Measurements from ENCODE around the gene SLIT3. TPM values are rescaled to one million over a fixed set of nuclear protein-coding genes. Genes with fewer than 3 reads are reported as not detected.

SLIT3 gene
- total and polyA plus RNA-seq, 4 donors, result 4.6 to 48.5 (median 19.8) TPM

GRCh38 chr5:168863021-168863420 lies 437.9 kb downstream of the SLIT3 start:
- ATAC-seq (ENCODE audit: insufficient read depth, low FRiP score) (no peak), DNase-seq (no peak)
- TF ChIP-seq CTCF (IDR thresholded peaks at IDR 0.05; ENCODE audit: control extremely low read depth, extremely low read depth), result no peak
- H3K4me1 ChIP-seq (ENCODE audit: control insufficient read depth in 5 of 5, insufficient read depth in 5 of 5, low read length in 5 of 5), result no peaks in the 10 kb centered on the region
- H3K9me3 ChIP-seq (ENCODE audit: control insufficient read depth in 4 of 4, insufficient read depth in 3 of 4, low read length in 3 of 4), result peaks cover 0 to 3% (median 0%) of the 10 kb centered on the region in 4 donors
- H3K27me3 ChIP-seq (ENCODE audit: control insufficient read depth in 3 of 3, insufficient read depth in 3 of 3, low read length in 2 of 3), result peaks cover 0 to 10% (median 0%) of the 10 kb centered on the region in 3 donors
- 89 to 94% methylated on average over 5 of the region's 5 CpGs for WGBS, 2 donors
- no peaks in the 10 kb centered on the region for H3K36me3 ChIP-seq (ENCODE audit: control insufficient read depth in 4 of 4, insufficient read depth in 4 of 4, low read length in 4 of 4)
- no peak overlapping the region for H3K9ac ChIP-seq (ENCODE audit: insufficient read depth in 1 of 2, low read length in 2 of 2)
- no peak overlapping the region for H3K27ac ChIP-seq (ENCODE audit: low read depth in 1 of 2, low read length in 1 of 2)
- no peak overlapping the region for H3K4me3 ChIP-seq

- Histone ChIP-seq H3K4me1 (ENCODE audit: control insufficient read depth in 5 of 5, insufficient read depth in 5 of 5, low read length in 5 of 5) (no peaks in the 10 kb centered on the region), H3K9ac (ENCODE audit: insufficient read depth in 1 of 2, low read length in 2 of 2) (no peak overlapping the region), H3K27ac (ENCODE audit: low read depth in 1 of 2, low read length in 1 of 2) (no peak overlapping the region), H3K27me3 (ENCODE audit: control insufficient read depth in 3 of 3, insufficient read depth in 3 of 3, low read length in 2 of 3) (peaks cover 0 to 16% (median 0%) of the 10 kb centered on the region in 3 donors), H3K36me3 (ENCODE audit: control insufficient read depth in 4 of 4, insufficient read depth in 4 of 4, low read length in 4 of 4) (no peaks in the 10 kb centered on the region), H3K9me3 (ENCODE audit: control insufficient read depth in 4 of 4, insufficient read depth in 3 of 4, low read length in 3 of 4) (peaks cover 0 to 3% (median 0%) of the 10 kb centered on the region in 4 donors), H3K4me3 (no peak overlapping the region)
- no peak for ATAC-seq (ENCODE audit: insufficient read depth, low FRiP score)
- WGBS, 2 donors, result 86 to 91% methylated on average over 1 of the region's 1 CpG
- no peak for TF ChIP-seq CTCF (IDR thresholded peaks at IDR 0.05; ENCODE audit: control extremely low read depth, extremely low read depth)
- DNase-seq, result no peak
These were observed 440.4 kb downstream of the SLIT3 start for GRCh38 chr5:168860503-168860902.

GRCh38 chr5:168860081-168860480 lies 440.9 kb downstream of the SLIT3 start:
- H3K27me3 ChIP-seq (ENCODE audit: control insufficient read depth in 3 of 3, insufficient read depth in 3 of 3, low read length in 2 of 3), result peaks cover 0 to 16% (median 0%) of the 10 kb centered on the region in 3 donors
- no peaks in the 10 kb centered on the region for H3K4me1 ChIP-seq (ENCODE audit: control insufficient read depth in 5 of 5, insufficient read depth in 5 of 5, low read length in 5 of 5)
- 56 to 80% methylated on average over 1 of the region's 1 CpG for WGBS, 2 donors
- no peak for ATAC-seq (ENCODE audit: insufficient read depth, low FRiP score)
- TF ChIP-seq CTCF (IDR thresholded peaks at IDR 0.05; ENCODE audit: control extremely low read depth, extremely low read depth), result no peak
- H3K27ac ChIP-seq (ENCODE audit: low read depth in 1 of 2, low read length in 1 of 2), result no peak overlapping the region
- no peak overlapping the region for H3K9ac ChIP-seq (ENCODE audit: insufficient read depth in 1 of 2, low read length in 2 of 2)
- DNase-seq, result no peak
- peaks cover 0 to 2% (median 0%) of the 10 kb centered on the region in 4 donors for H3K36me3 ChIP-seq (ENCODE audit: control insufficient read depth in 4 of 4, insufficient read depth in 4 of 4, low read length in 4 of 4)
- peaks cover 0 to 3% (median 0%) of the 10 kb centered on the region in 4 donors for H3K9me3 ChIP-seq (ENCODE audit: control insufficient read depth in 4 of 4, insufficient read depth in 3 of 4, low read length in 3 of 4)
- H3K4me3 ChIP-seq, result no peak overlapping the region

GRCh38 chr5:168859471-168859870 lies 441.5 kb downstream of the SLIT3 start:
- no peak for TF ChIP-seq CTCF (IDR thresholded peaks at IDR 0.05; ENCODE audit: control extremely low read depth, extremely low read depth)
- WGBS, 2 donors, result 62 to 82% methylated on average over 4 of the region's 4 CpGs

More at GRCh38 chr5:168859471-168859870, 441.5 kb downstream of the SLIT3 start:
- no peak for ATAC-seq (ENCODE audit: insufficient read depth, low FRiP score)
- H3K9me3 ChIP-seq (ENCODE audit: control insufficient read depth in 4 of 4, insufficient read depth in 3 of 4, low read length in 3 of 4), result peaks cover 0 to 3% (median 0%) of the 10 kb centered on the region in 4 donors
- H3K9ac ChIP-seq (ENCODE audit: insufficient read depth in 1 of 2, low read length in 2 of 2), result no peak overlapping the region
- DNase-seq, result no peak
- no peak overlapping the region for H3K27ac ChIP-seq (ENCODE audit: low read depth in 1 of 2, low read length in 1 of 2)
- peaks cover 0 to 16% (median 0%) of the 10 kb centered on the region in 3 donors for H3K27me3 ChIP-seq (ENCODE audit: control insufficient read depth in 3 of 3, insufficient read depth in 3 of 3, low read length in 2 of 3)
- peaks cover 0 to 2% (median under 1%) of the 10 kb centered on the region in 4 donors for H3K36me3 ChIP-seq (ENCODE audit: control insufficient read depth in 4 of 4, insufficient read depth in 4 of 4, low read length in 4 of 4)
- no peak overlapping the region for H3K4me3 ChIP-seq
- no peaks in the 10 kb centered on the region for H3K4me1 ChIP-seq (ENCODE audit: control insufficient read depth in 5 of 5, insufficient read depth in 5 of 5, low read length in 5 of 5)
